Sigmoid colon (tissue), 4 donors: ENCODE measurements around the gene IQGAP2.

ENCODE experiments used
- CTCF ChIP-seq, 4 experiments: fragments of 450-650 bp in 3 of 4; fragments of 200-600 bp in 1 of 4; IDR thresholded peaks; one replicate each; pipeline ENCODE4 v1.5.1; 2016 to 2019; ENCODE audit warnings: antibody characterized with exemption in 4 of 4, mild to moderate bottlenecking in 3 of 4, moderate library complexity in 2 of 4
- EP300 ChIP-seq, 4 donors: sonication (generic); formaldehyde crosslinking; IDR thresholded peaks; one replicate each; pipeline ENCODE4 v1.6.1; 2017; ENCODE audit warnings: antibody characterized with exemption in 4 of 4

DNA sequence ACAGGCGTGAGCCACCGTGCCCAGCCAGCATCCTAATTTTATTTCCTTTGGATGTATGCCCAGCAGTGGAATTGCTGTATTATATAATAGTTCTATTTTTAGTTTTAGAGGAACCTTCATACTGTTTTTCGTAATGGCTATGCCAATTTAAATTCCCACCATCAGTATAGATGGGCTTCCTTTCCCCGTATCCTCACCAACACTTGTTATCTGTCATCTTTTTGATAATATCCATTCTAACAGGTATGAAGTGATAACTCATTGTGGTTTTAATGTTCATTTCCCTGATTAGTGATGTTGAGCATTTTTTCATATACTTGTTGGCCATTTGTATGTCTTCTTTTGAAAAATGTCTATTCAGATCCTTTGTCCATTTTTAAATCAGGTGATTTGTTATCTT, 325.9 kb downstream of the IQGAP2 start:
- TF ChIP-seq CTCF (IDR thresholded peaks at IDR 0.05), result no peak
- TF ChIP-seq EP300 (IDR thresholded peaks at IDR 0.05), result no peak
